Measurements from ENCODE around the gene MPZL1. TPM values are rescaled to one million over a fixed set of nuclear protein-coding genes. Genes with fewer than 3 reads are reported as not detected.

The MPZL1 gene
- total and polyA plus RNA-seq, 2 of the 13 experiments (the other 11 are each of a cell fraction or from before 2014, with no cell fraction given) = 38.0 to 68.7 TPM

GRCh38 chr1:167775178-167775577 lies 53.4 kb downstream of the MPZL1 start (continued):
- TF ChIP-seq ATF6 (CRISPR knock-in tag; conservative IDR thresholded peaks at IDR 0.05) (no peak), GPBP1L1 (CRISPR knock-in tag; IDR thresholded peaks at IDR 0.05) (no peak), RARA (CRISPR knock-in tag; IDR thresholded peaks at IDR 0.05) (no peak), ZNF367 (CRISPR knock-in tag; IDR thresholded peaks at IDR 0.05; ENCODE audit: borderline replicate concordance) (no peak), KDM1A (CRISPR knock-in tag; IDR thresholded peaks at IDR 0.05) (no peak)

- no peak for TF ChIP-seq RFXAP (CRISPR knock-in tag; IDR thresholded peaks at IDR 0.05; ENCODE audit: borderline replicate concordance)
- TF ChIP-seq MAX (IDR thresholded peaks at IDR 0.05) = no peak
- no peak for TF ChIP-seq TMF1 (CRISPR knock-in tag; IDR thresholded peaks at IDR 0.05; ENCODE audit: low read depth)
- no peak for TF ChIP-seq ZNF569 (CRISPR knock-in tag; IDR thresholded peaks at IDR 0.05; ENCODE audit: borderline replicate concordance)
- no peak for TF ChIP-seq ZNF260 (CRISPR knock-in tag; IDR thresholded peaks at IDR 0.05; ENCODE audit: borderline replicate concordance, low read depth)
- TF ChIP-seq NFIC (IDR thresholded peaks at IDR 0.05; ENCODE audit: low read length) = no peak
- no peak for TF ChIP-seq MLLT10 (CRISPR knock-in tag; IDR thresholded peaks at IDR 0.05)
- no peak for FAIRE-seq
These were observed 54.4 kb downstream of the MPZL1 start for GRCh38 chr1:167776151-167776550.

More at GRCh38 chr1:167776151-167776550, 54.4 kb downstream of the MPZL1 start:
- Histone ChIP-seq H3K27ac (ENCODE audit: extremely low read length, insufficient read depth, low read length) (no peak overlapping the region), H3K36me3 (replicated peaks in 1 of 2; ENCODE audit: control insufficient read depth in 1 of 2, insufficient read depth in 2 of 2, low read length in 2 of 2) (peaks cover 4 to 57% of the 10 kb centered on the region in 2 experiments), H3K4me2 (ENCODE audit: low read depth, low read length) (no peak overlapping the region), H3K9ac (ENCODE audit: insufficient read depth, low read depth, low read length) (no peak overlapping the region), H3K4me1 (ENCODE audit: insufficient read depth, low read length) (no peaks in the 10 kb centered on the region), H3K27me3 (ENCODE audit: control insufficient read depth in 1 of 2, insufficient read depth in 2 of 2, low read length in 2 of 2) (no peaks in the 10 kb centered on the region), H3K9me3 (ENCODE audit: low read length) (no peaks in the 10 kb centered on the region), H3K79me2 (ENCODE audit: insufficient read depth, low read length) (no peaks in the 10 kb centered on the region), H4K20me1 (ENCODE audit: insufficient read depth, low read length) (no peaks in the 10 kb centered on the region), H3K4me3 (replicated peaks in 1 of 3; ENCODE audit: insufficient read depth in 1 of 3, low read depth in 2 of 3, low read length in 3 of 3) (no peak overlapping the region), H2AFZ (ENCODE audit: low read length) (no peak overlapping the region)
- ATAC-seq (no peak), DNase-seq (ENCODE audit: low spot score) (no peak)
- 96% methylated on average over 1 of the region's 1 CpG for WGBS (ENCODE audit: low lambda C conversion rate)
- in situ Hi-C loops (cut with HindIII; ENCODE audit: extremely low pct_ligation_motif_present, low pct_unique_long_range_greater_than_20kb) (no loop called here), intact Hi-C loops (cut with micrococcal nuclease; ENCODE audit: unreplicated experiment) (no loop called here)
- no TSS peak for BruUV-seq (replicated peaks)
- POLR2A ChIA-PET = no interaction called here
- CTCF ChIA-PET (ENCODE audit: low intra/inter-chr PET ratio, low total read pairs) = no interaction called here
